IMR-90 (cell line): ENCODE results near the gene SLC6A12. TPM values are rescaled to one million over a fixed set of nuclear protein-coding genes. Genes with fewer than 3 reads are reported as not detected.

Experiments used
- ATAC-seq: fragments of 200-7000 bp; cut with Tn5 transposase; 2 replicates; pipeline ENCODE4 v1.9.1; 2020; ENCODE audit warnings: low read depth, mild to moderate bottlenecking, moderate library complexity
- BruUV-seq: library from RNA; stranded (reverse); fragments of 400-500 nt; replicated peaks from 2 replicates; lab custom pipeline; 2021; lab: Mats Ljungman, UMichigan
- CTCF ChIA-PET: fragments of 300-600 bp; formaldehyde crosslinking; extraction: SDS; loops from one replicate; lab custom pipeline; 2021; ENCODE audit warnings: antibody characterized with exemption; lab: Yijun Ruan, JAX
- POLR2A ChIA-PET: fragments of 300-600 bp; sonication (Branson Sonifier 250); formaldehyde crosslinking; loops from one replicate; lab custom pipeline; 2022; ENCODE audit warnings: antibody characterized with exemption; ENCODE audit not compliant: unreplicated experiment; lab: Charles Lee
- DNase-seq: peaks from one replicate; pipeline ENCODE4 v3.0.0; 2013
- H2AFZ ChIP-seq: replicated peaks from 2 replicates; pipeline ENCODE3; 2013; ENCODE audit warnings: low read length, mild to moderate bottlenecking; ENCODE audit not compliant: poor library complexity
- H2AK5ac ChIP-seq: 2 replicates; pipeline ENCODE4 v1.6.1; 2013; ENCODE audit warnings: low read depth, low read length, inconsistent platforms
- H2AK9ac ChIP-seq: replicated peaks from 2 replicates; pipeline ENCODE3; 2013; ENCODE audit warnings: mild to moderate bottlenecking, low read depth, low read length, moderate library complexity; ENCODE audit not compliant: poor library complexity
- H2BK120ac ChIP-seq: 2 replicates; pipeline ENCODE4 v1.6.1; 2013; ENCODE audit warnings: low read depth, low read length, inconsistent platforms
- H2BK15ac ChIP-seq: 3 replicates; pipeline ENCODE4 v1.6.1; 2013; ENCODE audit warnings: low read depth, low read length, inconsistent platforms
- H2BK20ac ChIP-seq: 2 replicates; pipeline ENCODE4 v1.6.1; 2013; ENCODE audit warnings: low read depth, mild to moderate bottlenecking, inconsistent platforms, low read length, moderate library complexity
- H2BK5ac ChIP-seq: 2 replicates; pipeline ENCODE4 v1.6.1; 2013; ENCODE audit warnings: mild to moderate bottlenecking, low read depth, low read length, inconsistent platforms; ENCODE audit not compliant: poor library complexity, severe bottlenecking
- H3K14ac ChIP-seq: replicated peaks from 2 replicates; pipeline ENCODE4 v1.6.1; 2013; ENCODE audit warnings: low read depth, low read length, inconsistent platforms
- H3K18ac ChIP-seq: 2 replicates; pipeline ENCODE4 v1.6.1; 2013; ENCODE audit warnings: low read depth, low read length, control low read depth
- H3K23ac ChIP-seq: 2 replicates; pipeline ENCODE4 v1.6.1; 2013; ENCODE audit warnings: low read depth, low read length, inconsistent platforms
- H3K27ac ChIP-seq: 2 replicates; pipeline ENCODE4 v1.5.1; 2013; ENCODE audit warnings: mild to moderate bottlenecking, control low read depth, low read length; ENCODE audit not compliant: insufficient read depth
- H3K27me3 ChIP-seq: 2 replicates; pipeline ENCODE4 v1.6.1; 2013; ENCODE audit warnings: low read length; ENCODE audit not compliant: control insufficient read depth, insufficient read depth
- H3K36me3 ChIP-seq: 2 replicates; pipeline ENCODE4 v1.6.1; 2013; ENCODE audit warnings: low read length, mixed read lengths; ENCODE audit not compliant: control insufficient read depth, insufficient read depth
- H3K4ac ChIP-seq: 2 replicates; pipeline ENCODE4 v1.6.1; 2013; ENCODE audit warnings: low read depth, low read length, inconsistent platforms
- H3K4me1 ChIP-seq: 2 replicates; pipeline ENCODE4 v1.6.1; 2013; ENCODE audit warnings: low read length, mixed read lengths; ENCODE audit not compliant: control insufficient read depth, insufficient read depth
- H3K4me2 ChIP-seq: 2 replicates; pipeline ENCODE4 v1.6.1; 2013; ENCODE audit warnings: low read depth, mild to moderate bottlenecking, control low read depth, low read length, moderate library complexity
- H3K4me3 ChIP-seq: 2 replicates; pipeline ENCODE4 v1.5.1; 2013; ENCODE audit warnings: low read depth, mild to moderate bottlenecking, control low read depth, low read length, moderate library complexity; ENCODE audit not compliant: insufficient read depth
- H3K56ac ChIP-seq: 2 replicates; pipeline ENCODE4 v1.6.1; 2013; ENCODE audit warnings: low read length, inconsistent platforms; ENCODE audit not compliant: insufficient read depth; ENCODE audit errors: extremely low read depth
- H3K79me1 ChIP-seq, 2 experiments: 2 replicates each; pipeline ENCODE4 v1.6.1; 2013; ENCODE audit warnings: low read length in 2 of 2, inconsistent platforms in 1 of 2, low read depth in 1 of 2
- H3K9ac ChIP-seq: 2 replicates; pipeline ENCODE4 v1.6.1; 2013; ENCODE audit warnings: low read depth, low read length, control low read depth
- H3K9me1 ChIP-seq: 2 replicates; pipeline ENCODE4 v1.6.1; 2013; ENCODE audit warnings: low read length, inconsistent platforms; ENCODE audit not compliant: insufficient read depth
- H3K9me3 ChIP-seq: 2 replicates; pipeline ENCODE4 v1.6.1; 2013; ENCODE audit warnings: low read length; ENCODE audit not compliant: control insufficient read depth, insufficient read depth
- H4K20me1 ChIP-seq: 2 replicates; pipeline ENCODE4 v1.6.1; 2013; ENCODE audit warnings: low read length, inconsistent platforms; ENCODE audit not compliant: insufficient read depth
- H4K5ac ChIP-seq: 2 replicates; pipeline ENCODE4 v1.6.1; 2013; ENCODE audit warnings: mild to moderate bottlenecking, low read depth, low read length, control low read depth
- H4K8ac ChIP-seq, 2 experiments: 2 replicates each; pipeline ENCODE4 v1.6.1; 2013; ENCODE audit warnings: low read depth in 2 of 2, low read length in 2 of 2, control low read depth in 1 of 2, inconsistent platforms in 1 of 2
- H4K91ac ChIP-seq: 2 replicates; pipeline ENCODE4 v1.6.1; 2013; ENCODE audit warnings: low read depth, low read length, inconsistent platforms; ENCODE audit not compliant: insufficient read depth
- BHLHE40 ChIP-seq: fragments of 150-350 bp; IDR thresholded peaks from 2 replicates; pipeline ENCODE4 v1.6.1; 2016; ENCODE audit warnings: mild to moderate bottlenecking, low read depth, low read length
- CHD1 ChIP-seq: IDR thresholded peaks from 2 replicates; pipeline ENCODE4 v1.6.1; 2012; ENCODE audit warnings: low read depth, low read length, improper control_type of control experiment
- ELK1 ChIP-seq: fragments of 150-350 bp; IDR thresholded peaks from 2 replicates; pipeline ENCODE4 v1.6.1; 2016; ENCODE audit warnings: low read depth, mild to moderate bottlenecking, low read length, moderate library complexity, borderline replicate concordance
- MAFK ChIP-seq: IDR thresholded peaks from 2 replicates; pipeline ENCODE4 v1.6.1; 2012; ENCODE audit warnings: low read depth, low read length, improper control_type of control experiment
- MAZ ChIP-seq: IDR thresholded peaks from 2 replicates; pipeline ENCODE4 v1.6.1; 2012; ENCODE audit warnings: low read depth, mild to moderate bottlenecking, low read length, improper control_type of control experiment, moderate library complexity, borderline replicate concordance
- MXI1 ChIP-seq: IDR thresholded peaks from 2 replicates; pipeline ENCODE4 v1.6.1; 2012; ENCODE audit warnings: low read depth, mild to moderate bottlenecking, low read length, moderate library complexity, borderline replicate concordance
- NFE2L2 ChIP-seq: fragments of 150-350 bp; IDR thresholded peaks from 2 replicates; pipeline ENCODE4 v1.6.1; 2016; ENCODE audit warnings: low read depth, mild to moderate bottlenecking, low read length
- RCOR1 ChIP-seq: IDR thresholded peaks from 2 replicates; pipeline ENCODE4 v1.6.1; 2012; ENCODE audit warnings: mild to moderate bottlenecking, low read length, improper control_type of control experiment; ENCODE audit not compliant: insufficient replicate concordance
- USF2 ChIP-seq: fragments of 150-350 bp; IDR thresholded peaks from 2 replicates; pipeline ENCODE4 v1.6.1; 2017; ENCODE audit warnings: mild to moderate bottlenecking, antibody characterized with exemption, low read length, low read depth
- WGBS, 2 experiments: methylation state at CpG; one replicate each; pipeline versions ENCODE4 v1.1.5 to v1.1.7; 2013; ENCODE audit warnings: missing lambda C conversion rate in 2 of 2; ENCODE audit not compliant: insufficient read length in 1 of 2; ENCODE audit errors: extremely low coverage in 2 of 2; 5-methylcytosine and 5-hydroxymethylcytosine counted together
- dilution Hi-C: fragments of 300-500 bp; cut with HindIII; formaldehyde crosslinking; loops from one replicate; pipeline ENCODE4 v1.14.3; 2018; ENCODE audit warnings: low sequenced_read_pairs; ENCODE audit not compliant: unreplicated experiment
- in situ Hi-C: fragments of 300-500 bp; cut with MboI; formaldehyde crosslinking; loops from 3 replicates; pipeline ENCODE4 v1.14.3; 2019; ENCODE audit warnings: low sequenced_read_pairs, inconsistent platforms, mixed read lengths
- intact Hi-C: fragments of 100-400 bp; cut with micrococcal nuclease; formaldehyde crosslinking; loops from 2 replicates; pipeline ENCODE4 v1.10.0; 2022
- polyA plus RNA-seq, 3 experiments: library from polyadenylated mRNA; depleted of rRNA; stranded (reverse); fragments of >200 nt; gene quantifications; 2 replicates each; pipeline ENCODE4 v1.2.3, GENCODE V29; 2012; ENCODE audit warnings: low replicate concordance in 1 of 3
- total RNA-seq: library from RNA; depleted of rRNA; stranded (reverse); fragments of >200 nt; gene quantifications from 2 replicates; pipeline ENCODE4 v1.2.3, GENCODE V29; 2012

The SLC6A12 gene
- total and polyA plus RNA-seq, 2 of the 4 experiments (the other 2 are of a cell fraction) = not detected

DNA sequence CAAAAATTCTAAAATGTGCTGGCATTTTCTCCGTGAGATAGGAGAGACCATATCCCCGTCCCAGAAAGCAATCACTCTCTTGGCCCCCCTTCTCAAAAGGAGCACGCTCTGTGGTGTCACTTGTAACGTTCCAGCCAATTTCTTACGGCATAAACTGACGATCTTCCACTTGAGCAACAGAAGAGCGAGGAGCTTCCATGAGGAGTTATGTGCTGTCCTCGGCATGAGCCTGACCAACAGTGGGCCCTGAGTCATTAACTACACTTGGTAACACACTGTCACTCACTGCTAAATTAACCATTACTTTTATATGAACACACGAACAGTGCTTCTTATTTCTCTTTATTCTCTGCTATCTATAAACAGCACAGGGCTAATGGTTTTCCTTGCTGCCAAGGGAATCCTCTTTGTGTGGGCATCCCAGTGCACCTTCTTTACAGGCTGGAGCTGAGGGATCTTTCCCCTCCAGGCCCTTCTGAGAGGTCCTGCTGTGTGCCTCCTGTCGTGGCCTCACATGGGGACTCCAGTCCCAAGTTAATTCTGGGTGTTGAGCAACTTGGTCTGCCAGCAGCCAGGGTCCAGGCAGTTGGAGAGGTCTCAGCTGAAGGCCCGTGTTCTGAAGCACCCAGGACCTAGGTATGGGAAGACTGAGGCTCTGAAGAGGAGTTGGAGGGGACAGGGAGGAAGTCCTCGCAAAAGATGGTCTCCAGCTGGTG is 39.3 kb upstream of the SLC6A12 start:
- Histone ChIP-seq H4K20me1 (no peaks in the 10 kb centered on the region), H3K4me3 (no peak overlapping the region), H3K23ac (no peak overlapping the region), H2AK5ac (no peak overlapping the region), H3K9me3 (no peaks in the 10 kb centered on the region), H3K56ac (no peak overlapping the region), H2BK120ac (no peak overlapping the region), H2AFZ (peak overlapping the region; percentile 48), H3K14ac (no peak overlapping the region), H3K79me1 (no peaks in the 10 kb centered on the region), H3K4me1 (no peaks in the 10 kb centered on the region), H3K27me3 (peaks cover 42% of the 10 kb centered on the region), H3K9me1 (0 out of 2 replicates have a peak, but pooled peaks cover 2% of the 10 kb centered on the region), H2BK5ac (no peak overlapping the region), H4K8ac (no peak overlapping the region), H4K5ac (no peak overlapping the region), H2BK15ac (no peak overlapping the region), H4K91ac (no peak overlapping the region), H3K36me3 (no peaks in the 10 kb centered on the region), H2BK20ac (no peak overlapping the region), H3K4me2 (no peak overlapping the region), H3K9ac (no peak overlapping the region), H2AK9ac (no peak overlapping the region), H3K18ac (no peak overlapping the region), H3K27ac (no peak overlapping the region), H3K4ac (no peak overlapping the region)
- TF ChIP-seq RCOR1 (no peak), NFE2L2 (no peak), MAZ (no peak), MXI1 (no peak), MAFK (no peak), ELK1 (no peak), CHD1 (no peak), BHLHE40 (no peak), USF2 (no peak)
- WGBS, 2 experiments = no CpG with 5 or more reads among the region's 12 CpGs
- dilution Hi-C loops = no loop called here
- intact Hi-C loops = no loop called here
- POLR2A ChIA-PET = no interaction called here
- in situ Hi-C loops = no loop called here
- DNase-seq (no peak), ATAC-seq (no peak)
- CTCF ChIA-PET = no interaction called here
- BruUV-seq = no TSS peak
